Measurements from ENCODE around the gene CADM4.
A peak's percentile ranks its signal among the peaks of the same experiment; 100 is the strongest.
"Not testable (repeated sequence)": the region's sequence is repeated elsewhere in the genome, so short reads cannot be mapped to it uniquely, and the experiment has no call there.

CADM4 gene, protein sequence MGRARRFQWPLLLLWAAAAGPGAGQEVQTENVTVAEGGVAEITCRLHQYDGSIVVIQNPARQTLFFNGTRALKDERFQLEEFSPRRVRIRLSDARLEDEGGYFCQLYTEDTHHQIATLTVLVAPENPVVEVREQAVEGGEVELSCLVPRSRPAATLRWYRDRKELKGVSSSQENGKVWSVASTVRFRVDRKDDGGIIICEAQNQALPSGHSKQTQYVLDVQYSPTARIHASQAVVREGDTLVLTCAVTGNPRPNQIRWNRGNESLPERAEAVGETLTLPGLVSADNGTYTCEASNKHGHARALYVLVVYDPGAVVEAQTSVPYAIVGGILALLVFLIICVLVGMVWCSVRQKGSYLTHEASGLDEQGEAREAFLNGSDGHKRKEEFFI

DNA sequence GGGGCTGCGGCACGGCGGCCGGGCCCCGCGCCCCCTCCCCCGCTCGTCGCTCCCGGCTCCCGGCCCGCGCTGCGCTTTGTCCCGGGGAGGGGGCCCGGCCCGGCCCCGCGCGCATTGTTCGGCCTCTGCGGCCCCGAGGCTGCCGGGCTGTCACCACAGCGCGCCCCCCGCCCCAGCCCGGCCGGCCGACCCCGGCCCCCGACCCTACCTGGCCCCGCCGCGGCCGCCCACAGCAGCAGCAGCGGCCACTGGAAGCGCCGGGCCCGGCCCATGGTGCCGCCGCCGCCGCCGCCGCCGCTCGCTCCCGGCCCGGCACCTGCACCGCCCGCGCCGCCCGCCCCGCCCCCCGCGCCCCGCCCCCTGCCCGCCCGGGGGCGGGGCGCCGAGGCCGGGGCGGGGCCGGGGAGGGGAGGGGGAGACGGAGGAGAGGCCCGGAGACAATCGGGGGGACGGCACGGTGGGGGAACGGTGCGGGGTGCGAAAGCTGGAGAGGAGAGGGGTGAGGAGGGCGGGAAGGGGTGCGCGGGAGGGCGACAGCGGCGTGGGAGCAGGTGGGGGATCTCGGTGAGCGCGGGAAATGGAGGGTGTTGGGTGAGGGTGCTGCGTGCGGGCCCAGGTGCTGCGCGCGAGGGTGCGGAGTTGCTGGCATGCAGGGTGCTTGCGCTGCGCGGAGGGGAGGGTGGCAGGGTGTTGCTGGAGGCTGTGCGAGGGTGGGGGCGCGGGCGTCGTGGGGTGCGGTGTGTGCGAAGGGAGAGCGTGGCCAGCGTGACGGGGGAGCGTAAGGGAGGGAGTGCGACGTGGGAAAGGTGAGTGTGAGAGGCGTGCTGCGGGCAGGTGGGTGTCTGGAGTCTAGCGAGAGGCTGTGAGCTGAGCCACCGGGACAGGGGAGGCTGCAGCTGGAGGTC, at the start of gene CADM4:
Gene CADM4 (minus strand): TSS at position 332 of the 905 bp plus-strand sequence. CDS start 60 bp downstream, at position 272.
- no peak for TF ChIP-seq ZFX (IDR thresholded peaks at IDR 0.05)
- TF ChIP-seq, protein P1, sequence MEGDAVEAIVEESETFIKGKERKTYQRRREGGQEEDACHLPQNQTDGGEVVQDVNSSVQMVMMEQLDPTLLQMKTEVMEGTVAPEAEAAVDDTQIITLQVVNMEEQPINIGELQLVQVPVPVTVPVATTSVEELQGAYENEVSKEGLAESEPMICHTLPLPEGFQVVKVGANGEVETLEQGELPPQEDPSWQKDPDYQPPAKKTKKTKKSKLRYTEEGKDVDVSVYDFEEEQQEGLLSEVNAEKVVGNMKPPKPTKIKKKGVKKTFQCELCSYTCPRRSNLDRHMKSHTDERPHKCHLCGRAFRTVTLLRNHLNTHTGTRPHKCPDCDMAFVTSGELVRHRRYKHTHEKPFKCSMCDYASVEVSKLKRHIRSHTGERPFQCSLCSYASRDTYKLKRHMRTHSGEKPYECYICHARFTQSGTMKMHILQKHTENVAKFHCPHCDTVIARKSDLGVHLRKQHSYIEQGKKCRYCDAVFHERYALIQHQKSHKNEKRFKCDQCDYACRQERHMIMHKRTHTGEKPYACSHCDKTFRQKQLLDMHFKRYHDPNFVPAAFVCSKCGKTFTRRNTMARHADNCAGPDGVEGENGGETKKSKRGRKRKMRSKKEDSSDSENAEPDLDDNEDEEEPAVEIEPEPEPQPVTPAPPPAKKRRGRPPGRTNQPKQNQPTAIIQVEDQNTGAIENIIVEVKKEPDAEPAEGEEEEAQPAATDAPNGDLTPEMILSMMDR (conservative IDR thresholded peaks at IDR 0.05) = no peak
- peak within 1 kb of the TSS; percentile 30; the same call in 1 of the 2 replicates for H3K27ac ChIP-seq

DNA sequence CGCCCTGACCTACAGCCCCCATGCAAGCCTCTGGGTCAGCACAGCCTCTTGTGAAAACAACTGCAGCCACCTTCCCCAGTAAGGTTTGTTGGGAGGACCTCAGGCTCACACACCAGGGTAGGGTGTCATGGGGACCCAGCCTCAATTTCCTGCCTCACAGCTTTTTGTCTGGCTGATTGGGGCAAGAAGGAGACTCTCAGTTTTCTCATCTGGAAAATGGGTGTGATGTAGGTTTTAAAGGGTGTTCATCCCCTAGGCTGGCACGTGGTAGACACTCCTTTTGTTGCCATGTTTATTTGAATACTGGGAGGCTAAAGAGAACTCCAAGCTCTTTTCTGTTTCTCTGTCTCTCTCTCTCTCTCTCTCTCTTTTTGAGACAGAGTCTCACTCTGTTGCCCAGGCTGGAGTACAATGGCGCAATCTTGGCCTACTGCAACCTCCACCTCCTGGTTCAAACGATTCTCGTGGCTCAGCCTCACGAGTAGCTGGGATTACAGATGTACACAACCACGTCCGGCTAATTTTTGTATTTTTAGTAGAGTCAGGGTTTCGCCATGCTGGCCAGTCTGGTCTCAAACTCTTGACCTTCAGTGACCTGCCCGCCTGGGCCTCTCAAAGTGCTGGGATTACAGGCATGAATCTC, 48.5 kb upstream of the CADM4 start:
- no peak for TF ChIP-seq ZFX (IDR thresholded peaks at IDR 0.05)
- TF ChIP-seq, protein P1 (conservative IDR thresholded peaks at IDR 0.05) = no peak
- no peak overlapping the region for H3K27ac ChIP-seq

DNA sequence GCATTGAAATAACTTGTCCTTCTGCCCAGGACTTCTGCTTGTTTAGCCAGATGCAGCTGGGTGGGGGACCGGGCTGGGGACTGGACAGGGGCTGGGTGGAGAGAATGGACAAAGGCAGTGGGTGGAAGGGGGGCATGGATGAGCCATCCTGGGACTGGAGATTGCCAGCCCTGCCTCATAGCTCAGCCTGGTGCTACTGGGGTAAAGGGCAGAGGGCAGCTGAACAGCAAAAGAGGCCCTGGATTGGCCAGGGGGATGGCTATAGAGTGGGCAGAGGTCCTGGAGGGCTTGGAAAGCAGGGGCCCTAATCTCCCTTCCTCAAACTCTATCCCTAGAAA, 48.0 kb upstream of the CADM4 start:
- H3K27ac ChIP-seq = no peak overlapping the region
- TF ChIP-seq ZFX (IDR thresholded peaks at IDR 0.05) = no peak
- TF ChIP-seq, protein P1 (conservative IDR thresholded peaks at IDR 0.05) = no peak

DNA sequence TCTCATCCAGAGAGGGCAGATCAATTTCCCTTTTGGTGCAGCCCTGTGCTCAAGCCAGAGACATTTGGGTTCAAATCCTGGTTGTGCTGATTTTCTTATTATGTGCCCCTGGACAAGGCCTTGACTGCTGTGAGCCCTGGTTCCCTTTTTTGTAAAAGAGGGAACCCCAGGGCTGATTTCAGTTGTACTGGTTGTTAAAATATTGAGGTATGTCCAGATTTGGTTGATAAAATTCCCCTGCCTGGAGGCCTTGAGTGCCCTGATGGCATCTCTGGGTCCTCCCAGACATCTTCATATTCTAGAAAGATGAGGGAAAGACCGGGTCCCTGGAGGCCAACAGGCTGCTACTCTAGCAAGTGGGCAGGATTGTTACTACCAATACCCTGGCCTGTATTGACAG, 44.7 kb upstream of the CADM4 start:
- no peak overlapping the region for H3K27ac ChIP-seq
- no peak for TF ChIP-seq ZFX (IDR thresholded peaks at IDR 0.05)
- TF ChIP-seq, protein P1 (conservative IDR thresholded peaks at IDR 0.05) = no peak

DNA sequence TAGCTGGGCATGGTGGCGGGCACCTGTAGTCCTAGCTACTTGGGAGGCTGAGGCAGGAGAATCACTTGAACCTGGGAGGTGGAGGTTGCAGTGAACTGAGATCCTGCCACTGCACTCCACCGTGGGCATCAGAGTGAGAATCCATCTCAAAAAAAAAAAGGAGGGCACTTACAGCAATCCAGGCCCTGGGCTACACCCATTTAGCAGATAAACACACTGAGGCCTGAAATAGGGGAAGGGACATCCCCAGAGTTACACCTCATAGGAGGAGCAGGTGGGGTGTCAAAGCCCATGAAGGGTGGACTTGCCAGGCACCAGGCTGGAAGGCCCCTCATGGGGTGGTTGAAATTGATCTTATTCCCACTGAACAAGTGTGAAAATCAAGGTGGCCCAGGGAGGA, 44.3 kb upstream of the CADM4 start:
- TF ChIP-seq ZFX (IDR thresholded peaks at IDR 0.05) = no peak
- TF ChIP-seq, protein P1 (conservative IDR thresholded peaks at IDR 0.05) = no peak
- H3K27ac ChIP-seq = no peak overlapping the region

DNA sequence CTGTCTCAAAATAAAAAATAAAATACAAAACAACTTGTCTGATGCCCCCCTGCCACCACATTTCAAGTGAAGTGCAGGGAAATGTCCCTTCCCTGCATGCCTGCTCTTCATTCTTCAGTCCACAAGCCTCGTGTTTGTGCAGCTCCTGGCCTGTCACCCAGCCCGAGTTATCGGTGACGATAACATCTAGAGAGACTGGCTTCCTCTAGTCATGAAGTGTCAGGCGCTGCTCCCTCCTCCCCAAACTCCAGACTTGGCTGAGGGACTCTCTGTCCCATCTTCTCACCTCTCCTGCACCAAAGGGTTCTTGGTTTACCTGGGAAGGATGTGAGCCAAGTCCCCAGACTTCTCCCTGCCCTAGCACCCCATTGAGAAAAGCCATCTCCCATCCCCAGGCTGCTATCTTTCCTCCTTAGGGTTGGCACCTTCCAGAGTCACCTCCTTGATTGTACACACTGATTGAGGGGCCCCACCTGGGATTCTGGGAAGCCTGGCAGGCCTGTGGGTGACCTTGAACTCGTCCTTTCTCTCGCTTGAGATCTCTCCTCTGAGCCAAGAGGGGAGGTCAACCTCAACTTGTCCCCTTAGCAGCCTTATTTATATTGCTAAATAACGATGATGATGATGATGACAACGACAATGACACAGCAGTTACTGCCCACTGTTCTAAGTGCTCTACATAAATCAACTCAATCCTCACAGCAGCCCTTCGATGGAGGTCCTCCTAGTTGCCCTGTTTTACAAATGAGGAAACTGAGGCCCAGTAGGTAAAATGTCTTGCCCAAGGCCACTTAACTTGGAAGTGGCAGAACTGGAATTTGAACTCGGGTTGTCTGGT, 43.4 kb upstream of the CADM4 start:
- no peak overlapping the region for H3K27ac ChIP-seq
- no peak for TF ChIP-seq ZFX (IDR thresholded peaks at IDR 0.05)
- TF ChIP-seq, protein P1 (conservative IDR thresholded peaks at IDR 0.05) = no peak

DNA sequence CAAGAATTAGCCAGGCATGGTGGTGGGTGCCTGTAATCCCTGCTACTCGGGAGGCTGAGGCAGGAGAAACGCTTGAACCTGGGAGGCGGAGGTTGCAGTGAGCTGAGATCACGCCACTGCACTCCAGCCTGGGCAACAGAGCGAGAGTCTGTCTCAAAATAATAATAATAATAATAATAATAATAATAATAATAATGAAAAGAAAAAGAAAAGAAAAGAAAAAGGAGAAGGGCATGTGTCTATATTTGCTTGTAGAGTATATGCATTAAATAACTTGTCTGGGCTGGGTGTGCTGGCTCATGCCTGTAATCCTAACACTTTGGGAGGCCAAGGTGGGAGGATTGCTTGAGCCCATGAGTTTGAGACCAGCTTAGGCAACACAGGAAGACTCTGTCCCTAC, 42.6 kb upstream of the CADM4 start:
- H3K27ac ChIP-seq = not testable (repeated sequence)
